Activated naive CD4-positive, alpha-beta T cell treated with Interleukin-2 at 50 U/mL for 16 hours (primary cell): Measurements from ENCODE around the gene DOCK10.
A peak's percentile ranks its signal among the peaks of the same experiment; 100 is the strongest.

ENCODE experiments used
- DNase-seq: peaks from one replicate; pipeline ENCODE4 v3.0.0-alpha.2; 2020

The DOCK10 gene

DNA sequence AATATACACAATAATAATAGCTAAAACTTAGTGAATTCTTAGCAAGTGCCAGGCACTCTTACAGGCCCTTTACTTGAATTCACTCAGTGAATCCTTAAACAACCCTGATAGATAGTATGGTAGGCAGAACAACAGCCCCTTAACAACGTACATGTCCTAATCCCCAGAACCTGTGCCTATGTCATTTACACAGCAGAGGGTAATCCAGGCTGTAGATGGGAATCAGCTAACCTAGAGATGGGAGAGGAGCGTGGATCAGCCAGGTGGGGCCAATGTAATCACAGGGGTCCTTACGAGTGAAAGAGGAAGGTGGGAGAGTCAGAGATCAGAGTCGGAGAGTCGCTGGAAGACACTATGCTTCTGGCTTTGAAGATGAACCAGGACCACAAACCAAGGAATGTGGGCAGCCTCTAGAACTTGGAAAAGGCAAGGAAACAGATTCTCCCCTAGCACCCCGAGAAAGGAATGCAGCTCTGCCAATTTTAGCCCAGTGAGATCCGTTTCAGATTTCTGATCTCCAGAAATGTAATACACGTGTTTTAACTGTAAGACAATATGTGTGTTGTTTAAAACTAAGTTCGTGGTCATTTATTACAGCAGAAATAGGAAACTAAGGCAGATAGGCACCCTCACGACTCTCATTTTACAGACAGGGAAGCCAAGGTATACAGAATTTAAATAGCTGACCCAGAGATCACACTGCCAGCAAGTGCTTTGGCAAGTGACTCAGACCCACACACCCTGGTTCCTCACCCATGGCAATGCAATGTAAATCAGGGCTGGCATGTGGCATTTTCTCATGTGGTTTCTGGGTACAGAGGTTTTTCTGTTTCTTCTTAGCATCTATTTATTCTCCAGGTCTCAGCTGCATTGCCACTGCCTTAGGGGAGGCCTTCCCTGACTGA lies 68.9 kb downstream of the DOCK10 start:
- DNase-seq, result peak; percentile 15

GRCh38 chr2:224971214-224971613 lies 71.1 kb downstream of the DOCK10 start:
- DNase-seq, result peak; percentile 23

DNA sequence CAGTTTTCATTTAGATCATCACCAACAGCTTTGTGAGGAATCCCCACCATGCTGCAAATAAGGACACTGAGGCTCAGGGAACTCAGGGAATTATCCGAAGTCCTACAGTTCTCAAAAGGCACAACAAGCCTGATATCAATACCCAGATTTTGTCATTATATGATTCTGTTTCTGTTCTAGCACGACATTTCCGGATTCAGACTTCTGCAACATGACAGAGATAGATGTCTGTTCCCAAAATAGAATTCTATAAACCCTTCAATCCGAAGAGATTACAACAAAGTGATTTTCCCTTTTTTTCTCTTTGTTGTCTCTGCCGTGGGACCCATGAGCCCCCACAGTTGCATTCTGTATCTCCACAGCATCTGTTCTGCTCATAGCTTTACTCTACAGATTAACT lies 72.0 kb downstream of the DOCK10 start:
- no peak for DNase-seq

GRCh38 chr2:224969633-224970260 lies 72.5 kb downstream of the DOCK10 start:
- DNase-seq, result no peak

- DNase-seq, result no peak
Observed at GRCh38 chr2:224969095-224969494, 73.2 kb downstream of the DOCK10 start.

DNA sequence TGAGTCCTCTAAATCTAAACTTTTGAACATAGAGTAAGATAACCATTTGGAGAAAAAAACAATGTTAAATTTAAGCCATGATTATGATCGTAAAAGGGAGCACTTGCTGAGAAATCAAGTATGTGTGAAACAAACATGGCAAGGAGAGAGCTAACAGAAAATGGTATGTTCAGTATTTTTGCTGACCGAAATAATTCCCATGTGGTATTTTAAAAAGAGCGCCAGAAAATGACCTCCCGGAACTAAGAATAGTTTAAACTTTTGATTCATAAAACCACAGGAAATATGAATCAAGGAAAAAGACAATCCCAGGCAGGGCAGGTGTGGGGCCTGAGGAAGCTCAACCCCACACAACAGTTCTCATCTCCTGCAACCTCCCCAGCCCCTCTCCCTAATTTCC lies 74.2 kb downstream of the DOCK10 start:
- no peak for DNase-seq

- DNase-seq, result no peak
Observed at GRCh38 chr2:224966613-224967012, 75.7 kb downstream of the DOCK10 start.

DNA sequence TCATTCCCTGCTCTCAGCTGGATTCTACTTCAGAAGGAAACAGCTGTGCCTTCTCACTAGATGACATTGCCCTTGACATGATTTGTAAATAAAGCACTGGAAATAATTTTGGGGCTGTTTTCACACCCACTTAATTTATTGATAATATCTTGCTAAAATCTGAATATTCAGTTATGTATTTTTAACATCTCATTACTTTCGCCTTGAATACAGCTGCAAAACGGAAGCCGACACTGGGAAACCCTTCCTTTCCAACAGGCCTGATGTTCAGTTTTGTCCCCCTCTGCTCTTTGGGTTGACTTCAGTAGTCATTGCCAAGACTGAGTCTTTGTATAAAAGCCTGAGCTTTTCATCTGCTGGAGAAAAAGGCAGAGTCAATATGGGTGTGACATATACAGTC lies 82.7 kb downstream of the DOCK10 start:
- no peak for DNase-seq

- no peak for DNase-seq
Observed at GRCh38 chr2:224958873-224959272, 83.4 kb downstream of the DOCK10 start.

DNA sequence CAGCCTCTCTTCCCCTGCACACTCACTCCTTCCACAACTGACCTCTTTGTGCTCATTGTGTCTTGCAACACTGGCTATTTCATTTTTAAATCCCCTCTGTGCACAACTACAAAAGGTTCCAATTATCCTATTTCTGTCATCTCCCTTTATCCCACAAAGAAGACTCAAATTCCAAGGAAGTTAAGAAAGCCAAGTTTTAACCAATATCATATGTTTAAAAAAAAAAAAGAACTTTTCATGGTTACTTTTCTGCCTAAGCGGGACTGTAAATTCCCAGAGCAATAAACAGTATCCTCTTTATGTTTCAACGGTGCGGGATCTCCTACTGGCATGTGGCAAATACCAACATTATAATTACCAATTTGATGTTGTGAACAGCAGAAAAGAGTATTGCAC lies 83.8 kb downstream of the DOCK10 start:
- DNase-seq, result no peak

- no peak for DNase-seq
Observed at GRCh38 chr2:224957540-224958461, 84.5 kb downstream of the DOCK10 start.

- DNase-seq, result no peak
Observed at GRCh38 chr2:224956706-224957105, 85.6 kb downstream of the DOCK10 start.

GRCh38 chr2:224954980-224955379 lies 87.3 kb downstream of the DOCK10 start:
- DNase-seq, result no peak

GRCh38 chr2:224952936-224953657 lies 89.2 kb downstream of the DOCK10 start:
- DNase-seq, result no peak

DNA sequence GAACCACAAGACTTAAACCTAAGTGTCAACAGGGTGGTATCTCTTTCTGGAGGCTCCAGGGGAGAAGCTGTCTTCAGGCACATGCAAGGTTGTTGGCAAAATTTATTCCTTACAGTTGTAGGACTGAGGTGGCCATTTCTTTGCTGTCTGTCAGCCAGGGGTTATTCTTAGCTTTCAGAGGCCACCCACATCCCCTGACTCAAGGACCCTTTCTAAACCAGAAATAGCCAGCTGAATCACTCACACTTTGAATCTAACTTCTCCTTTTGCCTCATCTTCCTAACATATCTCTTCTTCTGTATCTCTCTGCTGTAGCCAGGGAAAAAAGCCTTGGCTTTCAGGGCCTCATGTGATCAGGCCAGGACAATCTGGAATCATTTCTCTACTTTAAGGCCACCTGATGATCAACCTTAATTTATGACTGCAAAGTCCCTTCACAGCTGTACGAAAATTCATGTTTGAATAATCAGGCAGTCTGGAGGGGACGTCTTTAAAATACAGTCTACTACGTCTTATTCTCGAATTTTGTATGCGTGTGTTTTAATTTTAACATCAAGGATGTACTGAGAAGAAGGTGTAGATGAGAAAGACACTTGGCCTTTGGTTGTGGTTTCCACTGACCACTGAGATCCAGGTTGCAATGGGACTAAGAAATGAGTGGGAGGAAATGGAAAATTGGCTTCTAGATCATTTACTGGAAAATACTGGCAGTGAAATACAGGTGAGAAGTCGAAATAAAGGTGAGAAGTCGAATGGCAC lies 90.4 kb downstream of the DOCK10 start:
- DNase-seq, result peak; percentile 55

DNA sequence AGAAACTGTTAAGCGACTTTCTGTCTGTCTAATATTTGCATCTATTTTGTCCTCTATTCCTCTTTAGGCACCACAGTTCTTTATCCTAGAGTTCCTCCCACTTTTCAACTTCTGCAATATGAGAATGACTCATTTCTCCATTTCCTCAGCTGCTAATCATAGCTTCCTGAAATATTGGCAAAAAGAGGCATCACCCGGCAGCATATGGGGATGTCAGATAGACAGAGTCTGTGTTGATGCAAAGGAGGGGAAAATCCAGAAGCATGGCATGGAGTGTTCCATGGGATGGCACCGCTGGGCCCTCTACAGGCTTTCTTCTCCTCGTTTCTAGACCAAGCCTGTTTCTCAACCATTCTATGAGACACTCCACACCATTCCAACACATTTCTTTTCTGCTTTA lies 93.4 kb downstream of the DOCK10 start:
- no peak for DNase-seq

GRCh38 chr2:224948005-224948404 lies 94.3 kb downstream of the DOCK10 start:
- no peak for DNase-seq

DNA sequence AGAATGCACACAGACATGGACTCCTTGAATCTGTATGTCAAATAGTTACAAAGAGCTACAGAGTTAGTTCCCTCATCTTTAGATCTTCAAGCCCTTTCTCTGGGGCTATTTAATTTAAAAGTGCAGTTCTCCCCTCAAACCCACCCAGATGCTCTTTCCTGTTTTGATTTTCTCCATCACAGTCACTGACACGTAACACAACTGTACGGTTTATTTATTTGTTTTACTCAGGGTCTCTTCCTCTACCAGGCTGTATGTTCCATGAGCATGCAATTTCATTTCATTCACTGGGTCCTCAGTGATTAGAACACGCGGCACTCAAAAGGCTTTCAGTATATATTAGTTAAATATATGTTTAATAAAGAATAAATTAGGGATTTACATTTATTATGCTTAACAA lies 94.7 kb downstream of the DOCK10 start:
- DNase-seq, result no peak

GRCh38 chr2:224946895-224947294 lies 95.4 kb downstream of the DOCK10 start:
- no peak for DNase-seq

GRCh38 chr2:224944707-224945547 lies 97.3 kb downstream of the DOCK10 start:
- no peak for DNase-seq

GRCh38 chr2:224943601-224944041 lies 98.6 kb downstream of the DOCK10 start:
- DNase-seq, result peak; percentile 68
